Measurements from ENCODE around the gene RAB44. TPM values are rescaled to one million over a fixed set of nuclear protein-coding genes. Genes with fewer than 3 reads are reported as not detected.

Gene RAB44
- total RNA-seq, 6 experiments from 2014 or later, result 0.05 to 0.07 (median 0.07) TPM; not detected in 3

- intact Hi-C loops (cut with DNase I), result no loop called here
- H3K4me1 ChIP-seq, result no peaks in the 10 kb centered on the region
- no peaks in the 10 kb centered on the region for H3K36me3 ChIP-seq
- H3K4me3 ChIP-seq, result no peak overlapping the region
- H3K27ac ChIP-seq, result no peak overlapping the region
- ATAC-seq, result no peak
- no peak for DNase-seq
- no peaks in the 10 kb centered on the region for H3K27me3 ChIP-seq
- H3K9me3 ChIP-seq, result no peaks in the 10 kb centered on the region
- no peak for TF ChIP-seq CTCF (IDR thresholded peaks at IDR 0.05)
- TF ChIP-seq POLR2A (IDR thresholded peaks at IDR 0.05), result no peak
- WGBS (ENCODE audit: insufficient coverage, low coverage, low lambda C conversion rate, missing lambda C conversion rate), result 71% methylated on average over 1 of the region's 11 CpGs
These were observed 43.2 kb downstream of the RAB44 start for GRCh38 chr6:36740818-36741179.

- Histone ChIP-seq H3K4me1 (no peaks in the 10 kb centered on the region), H3K27me3 (no peaks in the 10 kb centered on the region), H3K9me3 (no peaks in the 10 kb centered on the region), H3K36me3 (no peaks in the 10 kb centered on the region), H3K27ac (no peak overlapping the region), H3K4me3 (no peak overlapping the region)
- DNase-seq (no peak), ATAC-seq (no peak)
- no CpG with 5 or more reads among the region's 19 CpGs for WGBS (ENCODE audit: insufficient coverage, low coverage, low lambda C conversion rate, missing lambda C conversion rate)
- TF ChIP-seq CTCF (IDR thresholded peaks at IDR 0.05), result no peak
- intact Hi-C loops (cut with DNase I), result no loop called here
These were observed 44.5 kb downstream of the RAB44 start for GRCh38 chr6:36742146-36742545.

- H3K4me3 ChIP-seq, result no peak overlapping the region
- intact Hi-C loops (cut with DNase I), result no loop called here
- ATAC-seq (peak in 1 of 4 donors; percentile 59), DNase-seq (no peak)
- no peaks in the 10 kb centered on the region for H3K9me3 ChIP-seq
- H3K27me3 ChIP-seq, result no peaks in the 10 kb centered on the region
- no peaks in the 10 kb centered on the region for H3K36me3 ChIP-seq
- H3K27ac ChIP-seq, result no peak overlapping the region
- TF ChIP-seq CTCF (IDR thresholded peaks at IDR 0.05) (no peak), POLR2A (IDR thresholded peaks at IDR 0.05) (no peak)
- H3K4me1 ChIP-seq, result no peaks in the 10 kb centered on the region
- 42% methylated on average over 5 of the region's 5 CpGs for WGBS (ENCODE audit: insufficient coverage, low coverage, low lambda C conversion rate, missing lambda C conversion rate)
These were observed 45.4 kb downstream of the RAB44 start for GRCh38 chr6:36743032-36743431.

GRCh38 chr6:36743538-36744303 lies 46.1 kb downstream of the RAB44 start:
- DNase-seq, result no peak
- no peak overlapping the region for H3K27ac ChIP-seq
- 50% methylated on average over 9 of the region's 24 CpGs for WGBS (ENCODE audit: insufficient coverage, low coverage, low lambda C conversion rate, missing lambda C conversion rate)

More at GRCh38 chr6:36743538-36744303, 46.1 kb downstream of the RAB44 start:
- H3K9me3 ChIP-seq, result no peaks in the 10 kb centered on the region
- intact Hi-C loops (cut with DNase I), result no loop called here
- TF ChIP-seq POLR2A (IDR thresholded peaks at IDR 0.05) (no peak), CTCF (IDR thresholded peaks at IDR 0.05) (no peak)
- no peak overlapping the region for H3K4me3 ChIP-seq
- ATAC-seq, result no peak
- H3K4me1 ChIP-seq, result no peaks in the 10 kb centered on the region
- no peaks in the 10 kb centered on the region for H3K36me3 ChIP-seq
- no peaks in the 10 kb centered on the region for H3K27me3 ChIP-seq

Data from right lobe of liver (tissue), 6 donors.